Measurements from ENCODE around the gene WWOX.

The WWOX gene

GRCh38 chr16:78993346-78993745 is 893.9 kb downstream of the WWOX start:
- ATAC-seq: no peak

GRCh38 chr16:78994135-78994745 is 894.8 kb downstream of the WWOX start:
- no peak for TF ChIP-seq ISL1 (CRISPR knock-in tag; IDR thresholded peaks at IDR 0.05)
- TF ChIP-seq, protein P1, sequence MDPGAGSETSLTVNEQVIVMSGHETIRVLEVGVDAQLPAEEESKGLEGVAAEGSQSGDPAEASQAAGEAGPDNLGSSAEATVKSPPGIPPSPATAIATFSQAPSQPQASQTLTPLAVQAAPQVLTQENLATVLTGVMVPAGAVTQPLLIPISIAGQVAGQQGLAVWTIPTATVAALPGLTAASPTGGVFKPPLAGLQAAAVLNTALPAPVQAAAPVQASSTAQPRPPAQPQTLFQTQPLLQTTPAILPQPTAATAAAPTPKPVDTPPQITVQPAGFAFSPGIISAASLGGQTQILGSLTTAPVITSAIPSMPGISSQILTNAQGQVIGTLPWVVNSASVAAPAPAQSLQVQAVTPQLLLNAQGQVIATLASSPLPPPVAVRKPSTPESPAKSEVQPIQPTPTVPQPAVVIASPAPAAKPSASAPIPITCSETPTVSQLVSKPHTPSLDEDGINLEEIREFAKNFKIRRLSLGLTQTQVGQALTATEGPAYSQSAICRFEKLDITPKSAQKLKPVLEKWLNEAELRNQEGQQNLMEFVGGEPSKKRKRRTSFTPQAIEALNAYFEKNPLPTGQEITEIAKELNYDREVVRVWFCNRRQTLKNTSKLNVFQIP (CRISPR knock-in tag; IDR thresholded peaks at IDR 0.05; ENCODE audit: borderline replicate concordance, low read depth): no peak
- no peak for TF ChIP-seq RARB (CRISPR knock-in tag; IDR thresholded peaks at IDR 0.05)
- TF ChIP-seq CREB5 (CRISPR knock-in tag; IDR thresholded peaks at IDR 0.05; ENCODE audit: low read depth): no peak
- no peak for TF ChIP-seq ZFP30 (CRISPR knock-in tag; IDR thresholded peaks at IDR 0.05)
- TF ChIP-seq ZNF70 (CRISPR knock-in tag; IDR thresholded peaks at IDR 0.05): no peak
- no peak for TF ChIP-seq ZC3H10 (CRISPR knock-in tag; IDR thresholded peaks at IDR 0.05)
- no peak for TF ChIP-seq TCF4 (CRISPR knock-in tag; IDR thresholded peaks at IDR 0.05; ENCODE audit: borderline replicate concordance)
- TF ChIP-seq OSR1 (CRISPR knock-in tag; IDR thresholded peaks at IDR 0.05): no peak
- TF ChIP-seq ESRRG (CRISPR knock-in tag; IDR thresholded peaks at IDR 0.05): no peak
- no peak for TF ChIP-seq PPARA (CRISPR knock-in tag; IDR thresholded peaks at IDR 0.05; ENCODE audit: borderline replicate concordance)
- TF ChIP-seq, protein P2, sequence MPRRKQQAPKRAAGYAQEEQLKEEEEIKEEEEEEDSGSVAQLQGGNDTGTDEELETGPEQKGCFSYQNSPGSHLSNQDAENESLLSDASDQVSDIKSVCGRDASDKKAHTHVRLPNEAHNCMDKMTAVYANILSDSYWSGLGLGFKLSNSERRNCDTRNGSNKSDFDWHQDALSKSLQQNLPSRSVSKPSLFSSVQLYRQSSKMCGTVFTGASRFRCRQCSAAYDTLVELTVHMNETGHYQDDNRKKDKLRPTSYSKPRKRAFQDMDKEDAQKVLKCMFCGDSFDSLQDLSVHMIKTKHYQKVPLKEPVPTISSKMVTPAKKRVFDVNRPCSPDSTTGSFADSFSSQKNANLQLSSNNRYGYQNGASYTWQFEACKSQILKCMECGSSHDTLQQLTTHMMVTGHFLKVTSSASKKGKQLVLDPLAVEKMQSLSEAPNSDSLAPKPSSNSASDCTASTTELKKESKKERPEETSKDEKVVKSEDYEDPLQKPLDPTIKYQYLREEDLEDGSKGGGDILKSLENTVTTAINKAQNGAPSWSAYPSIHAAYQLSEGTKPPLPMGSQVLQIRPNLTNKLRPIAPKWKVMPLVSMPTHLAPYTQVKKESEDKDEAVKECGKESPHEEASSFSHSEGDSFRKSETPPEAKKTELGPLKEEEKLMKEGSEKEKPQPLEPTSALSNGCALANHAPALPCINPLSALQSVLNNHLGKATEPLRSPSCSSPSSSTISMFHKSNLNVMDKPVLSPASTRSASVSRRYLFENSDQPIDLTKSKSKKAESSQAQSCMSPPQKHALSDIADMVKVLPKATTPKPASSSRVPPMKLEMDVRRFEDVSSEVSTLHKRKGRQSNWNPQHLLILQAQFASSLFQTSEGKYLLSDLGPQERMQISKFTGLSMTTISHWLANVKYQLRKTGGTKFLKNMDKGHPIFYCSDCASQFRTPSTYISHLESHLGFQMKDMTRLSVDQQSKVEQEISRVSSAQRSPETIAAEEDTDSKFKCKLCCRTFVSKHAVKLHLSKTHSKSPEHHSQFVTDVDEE (CRISPR knock-in tag; IDR thresholded peaks at IDR 0.05): no peak
- TF ChIP-seq GLIS3 (CRISPR knock-in tag; IDR thresholded peaks at IDR 0.05): no peak
- no peak for TF ChIP-seq ZNF565 (CRISPR knock-in tag; conservative IDR thresholded peaks at IDR 0.05; ENCODE audit: low read depth)
- no peak for TF ChIP-seq TOX (CRISPR knock-in tag; IDR thresholded peaks at IDR 0.05; ENCODE audit: borderline replicate concordance)
- no peak for ATAC-seq

More at GRCh38 chr16:78993346-78993745, 893.9 kb downstream of the WWOX start:
- TF ChIP-seq PPARA (CRISPR knock-in tag; IDR thresholded peaks at IDR 0.05; ENCODE audit: borderline replicate concordance) (no peak), SNAI2 (CRISPR knock-in tag; IDR thresholded peaks at IDR 0.05) (no peak), ZFP3 (CRISPR knock-in tag; IDR thresholded peaks at IDR 0.05) (no peak), GLIS3 (CRISPR knock-in tag; IDR thresholded peaks at IDR 0.05) (no peak), CSDC2 (CRISPR knock-in tag; IDR thresholded peaks at IDR 0.05) (no peak), RARB (CRISPR knock-in tag; IDR thresholded peaks at IDR 0.05) (no peak), OSR1 (CRISPR knock-in tag; IDR thresholded peaks at IDR 0.05) (no peak), TOX (CRISPR knock-in tag; IDR thresholded peaks at IDR 0.05; ENCODE audit: borderline replicate concordance) (no peak), ISL1 (CRISPR knock-in tag; IDR thresholded peaks at IDR 0.05) (no peak), TCF4 (CRISPR knock-in tag; IDR thresholded peaks at IDR 0.05; ENCODE audit: borderline replicate concordance) (no peak), ZNF8 (CRISPR knock-in tag; IDR thresholded peaks at IDR 0.05) (no peak), ZC3H10 (CRISPR knock-in tag; IDR thresholded peaks at IDR 0.05) (no peak), CREB5 (CRISPR knock-in tag; IDR thresholded peaks at IDR 0.05; ENCODE audit: low read depth) (no peak), ZFP30 (CRISPR knock-in tag; IDR thresholded peaks at IDR 0.05) (no peak), ARNTL (CRISPR knock-in tag; IDR thresholded peaks at IDR 0.05; ENCODE audit: borderline replicate concordance, low read depth) (no peak)
- TF ChIP-seq, protein P3, sequence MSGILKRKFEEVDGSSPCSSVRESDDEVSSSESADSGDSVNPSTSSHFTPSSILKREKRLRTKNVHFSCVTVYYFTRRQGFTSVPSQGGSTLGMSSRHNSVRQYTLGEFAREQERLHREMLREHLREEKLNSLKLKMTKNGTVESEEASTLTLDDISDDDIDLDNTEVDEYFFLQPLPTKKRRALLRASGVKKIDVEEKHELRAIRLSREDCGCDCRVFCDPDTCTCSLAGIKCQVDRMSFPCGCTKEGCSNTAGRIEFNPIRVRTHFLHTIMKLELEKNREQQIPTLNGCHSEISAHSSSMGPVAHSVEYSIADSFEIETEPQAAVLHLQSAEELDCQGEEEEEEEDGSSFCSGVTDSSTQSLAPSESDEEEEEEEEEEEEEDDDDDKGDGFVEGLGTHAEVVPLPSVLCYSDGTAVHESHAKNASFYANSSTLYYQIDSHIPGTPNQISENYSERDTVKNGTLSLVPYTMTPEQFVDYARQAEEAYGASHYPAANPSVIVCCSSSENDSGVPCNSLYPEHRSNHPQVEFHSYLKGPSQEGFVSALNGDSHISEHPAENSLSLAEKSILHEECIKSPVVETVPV (CRISPR knock-in tag; IDR thresholded peaks at IDR 0.05): no peak
- TF ChIP-seq, protein P2 (CRISPR knock-in tag; IDR thresholded peaks at IDR 0.05): no peak
- TF ChIP-seq, protein P1 (CRISPR knock-in tag; IDR thresholded peaks at IDR 0.05; ENCODE audit: borderline replicate concordance, low read depth): no peak

All from SK-N-SH treated with all-trans-retinoic acid at 6 μM for 48 hours (cell line).